CD4-positive, alpha-beta T cell (primary cell): ENCODE results near the gene FMNL2. TPM values are rescaled to one million over a fixed set of nuclear protein-coding genes. Genes with fewer than 3 reads are reported as not detected.
A peak's percentile ranks its signal among the peaks of the same experiment; 100 is the strongest.

Source experiments
- ATAC-seq: fragments of 200-7000 bp; cut with Tn5 transposase; one replicate; pipeline ENCODE4 v1.10.0; 2022; ENCODE audit warnings: mild to moderate bottlenecking; ENCODE audit not compliant: poor library complexity
- CTCF ChIA-PET: fragments of 350-600 bp; sonication (Branson Sonifier 250); formaldehyde crosslinking; loops from one replicate; lab custom pipeline; 2021; ENCODE audit warnings: antibody characterized with exemption, inconsistent platforms; lab: Charles Lee
- POLR2A ChIA-PET: fragments of 350-600 bp; sonication (Branson Sonifier 250); formaldehyde crosslinking; loops from one replicate; lab custom pipeline; 2021; ENCODE audit warnings: antibody characterized with exemption, inconsistent platforms; lab: Charles Lee
- DNase-seq, 14 experiments: peaks; one replicate each; pipeline ENCODE4 v3.0.0-alpha.2; 2013 to 2020; ENCODE audit warnings: mixed read lengths in 2 of 14
- H3K27ac ChIP-seq, 2 donors: one replicate each; pipeline versions ENCODE4 v1.5.1 to v1.7.0; 2013; ENCODE audit warnings: low read length in 2 of 2, low read depth in 1 of 2, mild to moderate bottlenecking in 1 of 2
- H3K27me3 ChIP-seq, 2 experiments: 1 replicate in 1 of 2; 2 replicates in 1 of 2; pipeline versions ENCODE4 v1.6.1 to v1.7.0; 2013; ENCODE audit warnings: low read length in 2 of 2, control low read depth in 1 of 2, mild to moderate bottlenecking in 1 of 2, moderate library complexity in 1 of 2; ENCODE audit not compliant: insufficient read depth in 2 of 2, control insufficient read depth in 1 of 2
- H3K36me3 ChIP-seq: one replicate; pipeline ENCODE4 v1.6.1; 2013; ENCODE audit warnings: low read length, control low read depth; ENCODE audit not compliant: insufficient read depth
- H3K4me1 ChIP-seq: one replicate; pipeline ENCODE4 v1.6.1; 2013; ENCODE audit warnings: low read length, control low read depth; ENCODE audit not compliant: insufficient read depth
- H3K4me3 ChIP-seq: one replicate; pipeline ENCODE4 v1.5.1; 2013; ENCODE audit warnings: mild to moderate bottlenecking, low read length, moderate library complexity
- H3K9me3 ChIP-seq, 2 experiments: 1 replicate in 1 of 2; 2 replicates in 1 of 2; pipeline versions ENCODE4 v1.6.1 to v1.7.0; 2013; ENCODE audit warnings: low read length in 2 of 2, mild to moderate bottlenecking in 2 of 2, control low read depth in 1 of 2, moderate library complexity in 1 of 2; ENCODE audit not compliant: control insufficient read depth in 1 of 2, insufficient read depth in 1 of 2
- H3K27ac Mint-ChIP-seq: one replicate; pipeline ENCODE4 v1.8.0; 2020; ENCODE audit warnings: mixed read lengths
- H3K27me3 Mint-ChIP-seq: one replicate; pipeline ENCODE4 v1.8.0; 2021; ENCODE audit warnings: mixed read lengths
- H3K36me3 Mint-ChIP-seq: one replicate; pipeline ENCODE4 v1.8.0; 2021; ENCODE audit warnings: low read depth, mixed read lengths
- H3K4me1 Mint-ChIP-seq: one replicate; pipeline ENCODE4 v1.8.0; 2021; ENCODE audit warnings: low read depth, mixed read lengths
- H3K4me3 Mint-ChIP-seq: one replicate; pipeline ENCODE4 v1.8.0; 2020; ENCODE audit warnings: mild to moderate bottlenecking, mixed read lengths
- H3K9me3 Mint-ChIP-seq: one replicate; pipeline ENCODE4 v1.8.0; 2020; ENCODE audit warnings: mixed read lengths
- intact Hi-C, 2 experiments: fragments of 100-400 bp; cut with DNase I in 1 of 2; cut with micrococcal nuclease in 1 of 2; formaldehyde crosslinking; loops; one replicate each; pipeline versions ENCODE4 v1.15.1 to v1.9.0; 2023 to 2025; cut with DNase I, micrococcal nuclease
- total RNA-seq, 174 experiments: library from RNA in 2 of 174; stranded (reverse) in 2 of 174; gene quantifications; one replicate each; pipeline ENCODE4 v1.2.3 and lab custom pipeline; 2021 to 2026
- TF ChIP-seq, protein P1 (sequence below): fragments of 200-600 bp; IDR thresholded peaks from one replicate; pipeline ENCODE4 v1.8.0; 2022; ENCODE audit warnings: antibody characterized with exemption, mild to moderate bottlenecking

The FMNL2 gene
- total RNA-seq, 2 experiments from 2014 or later: 0.30 to 0.31 TPM

GRCh38 chr2:152537081-152537651 lies 202.2 kb downstream of the FMNL2 start:
- TF ChIP-seq, protein P1, sequence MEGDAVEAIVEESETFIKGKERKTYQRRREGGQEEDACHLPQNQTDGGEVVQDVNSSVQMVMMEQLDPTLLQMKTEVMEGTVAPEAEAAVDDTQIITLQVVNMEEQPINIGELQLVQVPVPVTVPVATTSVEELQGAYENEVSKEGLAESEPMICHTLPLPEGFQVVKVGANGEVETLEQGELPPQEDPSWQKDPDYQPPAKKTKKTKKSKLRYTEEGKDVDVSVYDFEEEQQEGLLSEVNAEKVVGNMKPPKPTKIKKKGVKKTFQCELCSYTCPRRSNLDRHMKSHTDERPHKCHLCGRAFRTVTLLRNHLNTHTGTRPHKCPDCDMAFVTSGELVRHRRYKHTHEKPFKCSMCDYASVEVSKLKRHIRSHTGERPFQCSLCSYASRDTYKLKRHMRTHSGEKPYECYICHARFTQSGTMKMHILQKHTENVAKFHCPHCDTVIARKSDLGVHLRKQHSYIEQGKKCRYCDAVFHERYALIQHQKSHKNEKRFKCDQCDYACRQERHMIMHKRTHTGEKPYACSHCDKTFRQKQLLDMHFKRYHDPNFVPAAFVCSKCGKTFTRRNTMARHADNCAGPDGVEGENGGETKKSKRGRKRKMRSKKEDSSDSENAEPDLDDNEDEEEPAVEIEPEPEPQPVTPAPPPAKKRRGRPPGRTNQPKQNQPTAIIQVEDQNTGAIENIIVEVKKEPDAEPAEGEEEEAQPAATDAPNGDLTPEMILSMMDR: no peak
- DNase-seq (peak in 2 of 14 experiments; percentile 7 to 8), ATAC-seq (no peak)
- CTCF ChIA-PET: no interaction called here
- Mint-ChIP-seq H3K9me3 (no peaks in the 10 kb centered on the region), H3K4me1 (no peaks in the 10 kb centered on the region), H3K27ac (no peak overlapping the region), H3K36me3 (no peaks in the 10 kb centered on the region), H3K4me3 (no peak overlapping the region), H3K27me3 (peaks cover 32% of the 10 kb centered on the region)
- no peaks in the 10 kb centered on the region for H3K36me3 ChIP-seq
- intact Hi-C loops: no loop called here
- peaks cover 2 to 8% of the 10 kb centered on the region in 2 experiments for H3K27me3 ChIP-seq
- H3K4me3 ChIP-seq: no peak overlapping the region
- H3K9me3 ChIP-seq: no peaks in the 10 kb centered on the region
- POLR2A ChIA-PET: no interaction called here
- H3K4me1 ChIP-seq: no peaks in the 10 kb centered on the region
- no peak overlapping the region for H3K27ac ChIP-seq

GRCh38 chr2:152539424-152539823 lies 204.4 kb downstream of the FMNL2 start:
- CTCF ChIA-PET: no interaction called here
- intact Hi-C loops: no loop called here
- Mint-ChIP-seq H3K4me3 (no peak overlapping the region), H3K27ac (no peak overlapping the region), H3K27me3 (peaks cover 32% of the 10 kb centered on the region), H3K4me1 (no peaks in the 10 kb centered on the region), H3K9me3 (no peaks in the 10 kb centered on the region), H3K36me3 (no peaks in the 10 kb centered on the region)
- Histone ChIP-seq H3K9me3 (no peaks in the 10 kb centered on the region), H3K36me3 (no peaks in the 10 kb centered on the region), H3K27me3 (peaks cover 2 to 8% of the 10 kb centered on the region in 2 experiments), H3K4me3 (no peak overlapping the region), H3K4me1 (no peaks in the 10 kb centered on the region), H3K27ac (no peak overlapping the region)
- POLR2A ChIA-PET: interaction anchor here (0.6 kb wide), 1 partner anchor 14 kb away, joined by 3 read pairs; no protein-coding TSS in a partner anchor
- ATAC-seq: no peak
- DNase-seq: no peak
- TF ChIP-seq, protein P1: no peak

GRCh38 chr2:152541712-152542111 lies 206.7 kb downstream of the FMNL2 start:
- ATAC-seq (no peak), DNase-seq (no peak)
- Mint-ChIP-seq H3K27me3 (peaks cover 17% of the 10 kb centered on the region), H3K4me1 (no peaks in the 10 kb centered on the region), H3K4me3 (no peak overlapping the region), H3K27ac (no peak overlapping the region), H3K36me3 (no peaks in the 10 kb centered on the region), H3K9me3 (no peaks in the 10 kb centered on the region)
- TF ChIP-seq, protein P1: no peak
- ChIA-PET POLR2A (no interaction called here), CTCF (no interaction called here)
- Histone ChIP-seq H3K9me3 (no peaks in the 10 kb centered on the region), H3K27me3 (peaks cover 0 to 2% of the 10 kb centered on the region in 2 experiments), H3K4me1 (no peaks in the 10 kb centered on the region), H3K27ac (no peak overlapping the region), H3K4me3 (no peak overlapping the region), H3K36me3 (no peaks in the 10 kb centered on the region)
- intact Hi-C loops: no loop called here
